Esophagus (tissue), 2 donors: ENCODE data around the gene TRIP11. TPM values are rescaled to one million over a fixed set of nuclear protein-coding genes. Genes with fewer than 3 reads are reported as not detected.
"Not testable (repeated sequence)": the region's sequence is repeated elsewhere in the genome, so short reads cannot be mapped to it uniquely, and the experiment has no call there.

Source experiments
- H3K27ac ChIP-seq, 2 donors: one replicate each; pipeline ENCODE4 v1.5.1; 2013; ENCODE audit warnings: low read depth in 2 of 2, mild to moderate bottlenecking in 2 of 2, inconsistent platforms in 1 of 2, low read length in 1 of 2, moderate library complexity in 1 of 2
- H3K27me3 ChIP-seq, 2 donors: one replicate each; pipeline ENCODE4 v1.6.1; 2013; ENCODE audit warnings: low read length in 2 of 2, control low read depth in 1 of 2, mild to moderate bottlenecking in 1 of 2; ENCODE audit not compliant: insufficient read depth in 2 of 2, control insufficient read depth in 1 of 2
- H3K36me3 ChIP-seq, 2 donors: one replicate each; pipeline ENCODE4 v1.6.1; 2013; ENCODE audit warnings: low read length in 1 of 2; ENCODE audit not compliant: control insufficient read depth in 2 of 2, insufficient read depth in 2 of 2
- H3K4me1 ChIP-seq, 2 donors: one replicate each; pipeline ENCODE4 v1.6.1; 2013; ENCODE audit warnings: low read length in 1 of 2; ENCODE audit not compliant: control insufficient read depth in 2 of 2, insufficient read depth in 2 of 2
- H3K4me3 ChIP-seq, 2 donors: one replicate each; pipeline ENCODE4 v1.5.1; 2013; ENCODE audit warnings: low read length in 2 of 2, mild to moderate bottlenecking in 2 of 2, low read depth in 1 of 2, moderate library complexity in 1 of 2
- H3K9me3 ChIP-seq, 2 donors: one replicate each; pipeline ENCODE4 v1.6.1; 2013; ENCODE audit warnings: mild to moderate bottlenecking in 2 of 2, low read depth in 1 of 2, low read length in 1 of 2, moderate library complexity in 1 of 2; ENCODE audit not compliant: control insufficient read depth in 2 of 2, insufficient read depth in 1 of 2
- WGBS, 2 donors: extraction: QIAGEN DNeasy Blood & Tissue Kit; methylation state at CpG; one replicate each; pipeline ENCODE4 v1.1.7; 2013; 5-methylcytosine and 5-hydroxymethylcytosine counted together
- polyA plus RNA-seq, 2 donors: library from polyadenylated mRNA; stranded (reverse); fragments of 200-250 nt; gene quantifications; one replicate each; pipeline ENCODE4 v1.2.3, GENCODE V29; 2013
- donor health status: healthy with polysubstance abuse.
- donor health status: Bipolar disorder and iron deficiency.

TRIP11 gene
- polyA plus RNA-seq = 1 to 10 TPM; 3.7 to 5.0 TPM

DNA sequence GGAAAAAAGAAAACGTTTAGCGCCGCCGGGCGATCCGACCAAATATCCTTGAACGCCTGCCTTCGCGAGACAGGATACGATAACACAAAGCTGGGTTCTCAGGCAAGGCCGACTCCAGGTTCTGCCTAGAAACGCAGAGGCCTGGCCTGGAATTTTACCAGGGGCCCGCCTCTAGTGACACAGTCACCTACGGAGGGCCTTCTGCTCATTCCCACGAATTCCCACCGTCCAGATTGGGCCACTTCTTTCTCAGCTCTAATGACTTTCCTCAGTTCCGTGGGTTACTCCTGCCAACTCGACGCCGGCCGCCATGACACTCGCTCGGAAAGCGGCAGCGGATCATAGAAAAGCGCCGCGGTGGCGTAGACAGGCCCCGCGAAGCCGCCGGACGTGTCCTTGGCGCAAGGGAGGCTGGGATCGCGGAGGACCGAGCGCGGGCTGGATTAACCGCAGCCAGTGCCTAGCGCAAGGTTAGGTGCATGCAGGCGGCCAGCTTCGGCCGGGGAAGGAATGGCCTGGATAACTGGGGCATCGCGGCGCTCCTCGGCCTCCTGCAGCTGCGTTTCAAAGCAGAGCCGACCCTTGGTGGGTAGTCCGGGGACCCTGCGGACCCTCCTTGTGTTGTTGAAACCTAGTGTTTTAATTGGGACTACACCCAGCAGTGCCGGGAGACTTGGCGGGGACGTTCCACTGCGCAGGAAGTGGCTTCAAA is at the start of gene TRIP11:
TSS of gene TRIP11 (minus strand) at position 341 of the 712 bp plus-strand sequence. CDS start 374 bp downstream, outside the sequence.
- H3K36me3 ChIP-seq = no peaks in the 10 kb centered on the region
- WGBS, 2 donors = 0% methylated on average over 57 of the region's 57 CpGs
- peak within 1 kb of the TSS; percentile 91 to 97 for H3K27ac ChIP-seq

DNA sequence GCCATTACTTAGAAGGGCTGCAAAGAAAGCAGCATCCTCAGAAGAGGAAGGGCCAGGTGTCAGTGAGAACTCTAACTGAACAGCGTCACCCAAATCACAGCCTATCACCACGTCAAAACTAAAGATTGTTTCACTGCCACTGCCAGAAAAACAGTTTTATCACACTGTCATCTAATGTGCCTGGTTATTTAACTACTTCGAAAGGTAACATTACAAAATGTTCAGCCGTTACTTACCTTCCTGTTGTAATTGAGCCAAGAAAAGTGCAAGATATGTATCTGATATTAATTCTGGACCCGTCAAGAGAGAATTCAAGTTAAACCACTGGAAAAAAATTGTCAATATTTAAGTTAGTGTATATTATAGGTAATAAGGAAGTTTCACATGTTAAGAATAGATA is 48.6 kb upstream of the TRIP11 start:
- Histone ChIP-seq H3K4me3 (no peak overlapping the region), H3K9me3 (no peaks in the 10 kb centered on the region), H3K36me3 (peaks cover 4 to 5% of the 10 kb centered on the region in 2 donors), H3K27me3 (no peaks in the 10 kb centered on the region), H3K27ac (no peak overlapping the region), H3K4me1 (no peaks in the 10 kb centered on the region)
- WGBS, 2 donors = 93 to 94% methylated on average over 5 of the region's 5 CpGs

More for the DNA sequence above, at the start of gene TRIP11:
- Histone ChIP-seq H3K9me3 (no peaks in the 10 kb centered on the region), H3K27me3 (no peaks in the 10 kb centered on the region), H3K4me1 (peaks cover 2 to 4% of the 10 kb centered on the region in 2 donors), H3K4me3 (peak within 1 kb of the TSS; percentile 69 to 88)

DNA sequence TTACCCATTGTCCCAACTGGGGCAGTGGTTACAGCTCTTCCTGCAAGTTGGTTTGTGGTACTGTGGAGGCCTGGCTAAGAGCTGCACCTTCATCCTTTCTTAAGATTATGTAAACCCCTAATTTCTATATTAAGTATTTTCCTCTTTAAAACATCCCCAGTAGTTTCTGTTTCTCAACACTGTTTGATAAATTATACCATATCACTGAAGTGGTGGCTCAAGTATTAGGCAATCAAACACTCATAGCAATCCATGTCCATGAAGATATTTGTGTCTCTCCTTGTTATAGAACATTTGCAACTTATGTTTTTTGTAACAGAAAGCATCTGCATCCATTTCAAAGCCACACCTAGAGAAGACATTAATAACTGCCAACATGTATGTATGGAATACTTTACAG is 34.7 kb upstream of the TRIP11 start:
- H3K27ac ChIP-seq = no peak overlapping the region
- H3K4me3 ChIP-seq = no peak overlapping the region
- no peaks in the 10 kb centered on the region for H3K9me3 ChIP-seq
- H3K36me3 ChIP-seq = peaks cover 2 to 3% of the 10 kb centered on the region in 2 donors
- no peaks in the 10 kb centered on the region for H3K27me3 ChIP-seq
- no peaks in the 10 kb centered on the region for H3K4me1 ChIP-seq

DNA sequence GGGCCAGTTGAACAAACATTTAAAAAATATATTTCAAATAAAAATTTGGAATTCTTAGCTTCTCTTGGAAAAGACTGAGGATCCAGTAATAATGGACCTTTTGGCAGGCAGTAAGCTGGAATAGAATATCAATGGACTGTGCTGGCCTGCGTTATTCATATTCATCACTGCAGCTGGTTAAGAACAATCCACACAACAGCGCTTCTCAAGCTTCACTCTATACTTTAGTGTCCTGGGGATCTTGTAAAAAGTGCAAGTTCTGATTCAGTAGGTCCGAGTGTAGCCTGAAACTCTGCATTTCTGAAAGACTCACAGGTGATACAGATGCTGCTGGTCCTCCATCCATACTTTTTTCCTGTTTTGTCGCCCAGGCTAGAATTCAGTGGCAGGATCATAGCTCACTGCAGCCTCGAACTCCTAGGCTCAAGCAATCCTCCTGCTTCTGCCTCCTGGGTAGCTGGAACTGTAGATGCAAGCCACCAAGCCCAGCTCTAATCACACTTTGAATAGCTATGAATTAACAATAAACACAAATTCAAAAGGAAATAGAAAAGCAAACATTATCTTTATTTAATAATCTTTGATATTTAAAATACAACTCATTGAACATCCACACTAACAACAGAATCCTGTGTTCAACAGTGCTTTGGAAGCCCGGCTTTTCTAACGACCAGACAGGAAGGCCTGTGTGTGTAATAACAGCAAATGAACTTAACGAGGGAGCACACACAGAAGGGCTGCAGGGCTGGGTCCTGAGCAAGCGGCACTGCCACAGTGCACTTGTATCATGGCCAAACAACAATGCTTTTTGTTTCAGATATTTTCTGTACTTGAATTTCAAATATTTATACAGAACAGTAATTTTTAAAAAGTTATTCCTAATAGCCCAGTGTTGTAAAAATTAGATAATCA is 18.4 kb upstream of the TRIP11 start:
- no peak overlapping the region for H3K27ac ChIP-seq
- WGBS, 2 donors = 77 to 80% methylated on average over 9 of the region's 9 CpGs
- H3K4me3 ChIP-seq = no peak overlapping the region
- no peaks in the 10 kb centered on the region for H3K36me3 ChIP-seq
- no peaks in the 10 kb centered on the region for H3K4me1 ChIP-seq
- H3K27me3 ChIP-seq = no peaks in the 10 kb centered on the region
- H3K9me3 ChIP-seq = no peaks in the 10 kb centered on the region

DNA sequence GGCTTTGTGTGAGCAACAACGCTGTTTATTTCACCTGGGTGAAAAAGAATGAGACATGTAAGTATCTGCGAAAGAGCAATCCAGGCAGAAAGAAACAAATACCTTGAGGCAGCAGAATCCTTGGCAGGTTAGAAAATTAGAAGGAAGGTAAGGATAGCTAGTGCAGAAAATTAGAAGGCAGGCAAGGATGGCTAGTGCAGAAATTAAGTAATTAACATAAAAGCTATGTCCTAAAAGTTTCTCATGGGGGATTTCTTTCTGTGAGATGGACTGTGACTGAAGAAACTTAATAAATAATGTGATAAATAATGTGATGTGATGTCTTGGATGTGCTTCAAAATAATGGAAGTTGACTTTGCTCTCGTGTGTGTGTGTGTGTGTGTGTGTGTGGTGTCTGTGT is 9.9 kb upstream of the TRIP11 start:
- Histone ChIP-seq H3K36me3 (no peaks in the 10 kb centered on the region), H3K27ac (no peak overlapping the region), H3K27me3 (no peaks in the 10 kb centered on the region), H3K9me3 (peaks cover 0 to 5% of the 10 kb centered on the region in 2 donors), H3K4me1 (no peaks in the 10 kb centered on the region), H3K4me3 (no peak overlapping the region)
- WGBS, 2 donors = 82 to 84% methylated on average over 3 of the region's 3 CpGs

DNA sequence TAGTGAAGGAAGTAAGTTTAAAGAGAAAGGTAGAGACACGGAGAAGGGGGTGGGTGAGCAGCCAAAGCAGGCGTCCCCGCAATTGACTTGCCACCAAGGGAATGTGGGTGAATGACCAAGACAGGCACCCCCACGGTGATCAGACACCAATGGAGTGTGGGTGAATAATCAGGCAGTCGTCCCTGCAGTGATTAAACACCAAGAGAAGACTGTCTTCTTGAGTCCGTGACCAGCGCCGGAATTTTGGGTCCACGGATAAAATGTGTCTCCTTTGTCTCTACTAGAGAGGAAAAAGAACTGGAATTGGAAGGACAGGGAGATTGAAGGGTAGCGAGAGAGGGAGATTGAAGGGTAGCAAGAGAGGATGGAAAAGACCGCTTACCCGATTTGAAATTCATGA is 9.4 kb upstream of the TRIP11 start:
- H3K27ac ChIP-seq, H3K27me3 ChIP-seq, H3K4me1 ChIP-seq, H3K36me3 ChIP-seq, H3K9me3 ChIP-seq, H3K4me3 ChIP-seq: not testable (repeated sequence)
- 97 to 98% methylated on average over 12 of the region's 12 CpGs for WGBS, 2 donors

DNA sequence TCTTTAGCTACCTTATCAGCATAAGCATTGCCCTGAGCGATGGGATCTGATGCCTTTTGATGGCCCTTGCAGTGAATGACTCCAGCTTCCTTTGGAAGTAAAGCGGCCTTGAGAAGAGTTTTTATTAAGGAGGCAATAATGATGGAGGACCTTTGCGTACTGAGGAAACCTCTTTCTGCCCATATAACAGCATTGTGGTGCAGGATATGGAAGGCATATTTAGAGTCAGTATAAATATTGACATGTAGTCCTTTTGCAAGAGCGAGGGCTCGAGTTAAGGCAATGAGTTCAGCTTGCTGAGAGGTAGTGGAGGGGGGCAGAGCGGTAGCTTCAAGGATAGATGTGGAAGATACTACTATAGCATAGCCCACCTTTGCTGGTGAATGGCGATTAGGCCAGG is 6.0 kb upstream of the TRIP11 start:
- not testable (repeated sequence) for H3K4me3 ChIP-seq, H3K4me1 ChIP-seq, H3K27me3 ChIP-seq, H3K36me3 ChIP-seq, H3K27ac ChIP-seq, H3K9me3 ChIP-seq
- WGBS, 2 donors = 91 to 94% methylated on average over 7 of the region's 7 CpGs

DNA sequence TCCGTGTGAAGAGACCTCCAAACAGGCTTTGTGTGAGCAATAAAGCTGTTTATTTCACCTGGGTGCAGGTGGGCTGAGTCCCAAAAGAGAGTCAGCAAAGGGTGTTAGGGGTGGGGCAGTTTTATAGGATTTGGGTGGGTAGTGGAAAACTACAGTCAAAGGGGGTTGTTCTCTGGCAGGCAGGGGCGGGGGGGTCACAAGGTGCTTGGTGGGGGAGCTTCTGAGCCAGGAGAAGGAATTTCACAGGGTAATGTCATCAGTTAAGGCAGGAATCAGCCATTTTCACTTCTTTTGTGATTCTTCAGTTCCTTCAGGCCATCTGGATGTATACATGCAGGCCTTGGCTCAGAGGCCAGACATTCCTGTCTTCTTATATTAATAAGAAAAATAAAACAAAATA is 1.9 kb upstream of the TRIP11 start:
- H3K27me3 ChIP-seq, H3K9me3 ChIP-seq, H3K27ac ChIP-seq, H3K4me1 ChIP-seq, H3K36me3 ChIP-seq, H3K4me3 ChIP-seq: not testable (repeated sequence)
- 92 to 94% methylated on average over 2 of the region's 2 CpGs for WGBS, 2 donors

DNA sequence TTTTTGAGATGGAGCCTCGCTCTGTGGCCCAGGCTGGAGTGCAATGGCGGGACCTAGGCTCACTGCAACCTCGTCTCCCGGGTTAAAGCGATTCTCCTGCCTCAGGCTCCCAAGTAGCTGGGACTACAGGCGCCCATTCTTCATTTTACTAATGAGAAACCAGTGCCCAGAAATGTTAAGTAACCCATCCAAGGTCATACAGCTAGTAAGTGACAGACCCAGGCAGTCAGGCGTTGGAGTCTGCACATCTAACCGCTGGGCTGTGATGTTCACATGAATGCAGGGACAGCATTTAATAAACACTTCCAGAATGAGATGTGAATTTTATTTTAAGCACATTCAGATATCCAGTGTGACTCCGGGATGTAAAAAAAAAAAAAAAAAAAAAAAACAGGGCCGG is 1.3 kb upstream of the TRIP11 start:
- Histone ChIP-seq H3K36me3 (no peaks in the 10 kb centered on the region), H3K4me3 (peak overlapping the region in 1 of 2 donors; percentile 88), H3K27me3 (no peaks in the 10 kb centered on the region), H3K4me1 (peaks cover 2 to 4% of the 10 kb centered on the region in 2 donors), H3K27ac (no peak overlapping the region), H3K9me3 (peaks cover 0 to 3% of the 10 kb centered on the region in 2 donors)
- WGBS, 2 donors = 75 to 95% methylated on average over 9 to 10 of the region's 10 CpGs
